Hematopoietic multipotent progenitor cell (in vitro differentiated cells): ENCODE data around the gene FLT4. TPM values are rescaled to one million over a fixed set of nuclear protein-coding genes. Genes with fewer than 3 reads are reported as not detected.

Experiments
- DNase-seq, 3 donors: peaks; one replicate each; pipeline ENCODE4 v3.0.0-alpha.2; 2011 to 2015; ENCODE audit warnings: low read depth in 2 of 3, low spot score in 2 of 3
- total RNA-seq: library from RNA; depleted of rRNA; stranded (reverse); fragments of >200 nt; gene quantifications from one replicate; pipeline ENCODE4 v1.2.3, GENCODE V29; 2012

Gene FLT4
- total RNA-seq, 1 donor: 0.27 TPM

GRCh38 chr5:180596115-180596667 is 53.2 kb downstream of the FLT4 start:
- DNase-seq: no peak

- no peak for DNase-seq
Measured at GRCh38 chr5:180595381-180596114, 53.9 kb downstream of the FLT4 start.

- DNase-seq: no peak
Measured at GRCh38 chr5:180595046-180595379, 54.4 kb downstream of the FLT4 start.

DNA sequence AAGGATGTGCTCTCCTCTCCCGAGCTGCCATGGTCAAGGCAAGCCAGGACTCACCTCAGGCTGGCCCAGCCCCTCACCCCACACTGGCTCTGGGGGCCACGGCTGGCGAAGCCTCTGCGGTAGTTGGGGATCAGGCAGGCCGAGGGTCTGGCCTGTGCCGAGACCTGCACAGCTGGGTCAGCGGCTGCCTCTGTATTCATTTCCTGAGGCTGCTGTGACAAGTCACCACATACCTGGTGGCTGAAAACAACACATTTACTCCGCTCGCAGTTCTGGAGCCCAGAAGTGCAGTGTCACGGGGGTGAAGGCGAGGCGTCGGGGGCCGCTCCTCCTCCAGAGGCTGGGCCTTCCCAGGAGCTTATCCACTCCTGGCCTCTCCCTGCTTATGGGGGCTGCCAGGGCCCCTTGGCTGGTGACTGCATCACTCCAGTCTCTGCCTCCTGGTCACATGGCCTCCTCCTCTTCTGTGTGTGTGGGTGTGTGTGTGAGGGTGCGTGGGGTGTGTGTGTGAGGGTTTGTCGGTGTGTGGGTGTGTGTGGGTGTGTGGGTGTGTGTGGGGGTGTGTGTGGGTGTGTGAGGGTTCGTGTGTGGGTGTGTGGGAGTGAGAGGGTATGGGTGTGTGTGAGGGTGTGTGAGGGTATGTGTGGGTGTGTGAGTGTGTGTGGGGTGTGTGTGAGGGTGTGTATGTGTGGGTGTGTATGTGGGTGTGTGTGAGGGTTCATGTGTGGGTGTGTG is 54.9 kb downstream of the FLT4 start:
- no peak for DNase-seq

GRCh38 chr5:180593446-180594206 is 55.8 kb downstream of the FLT4 start:
- DNase-seq: no peak

- DNase-seq: no peak
Measured at GRCh38 chr5:180592176-180592575, 57.2 kb downstream of the FLT4 start.

DNA sequence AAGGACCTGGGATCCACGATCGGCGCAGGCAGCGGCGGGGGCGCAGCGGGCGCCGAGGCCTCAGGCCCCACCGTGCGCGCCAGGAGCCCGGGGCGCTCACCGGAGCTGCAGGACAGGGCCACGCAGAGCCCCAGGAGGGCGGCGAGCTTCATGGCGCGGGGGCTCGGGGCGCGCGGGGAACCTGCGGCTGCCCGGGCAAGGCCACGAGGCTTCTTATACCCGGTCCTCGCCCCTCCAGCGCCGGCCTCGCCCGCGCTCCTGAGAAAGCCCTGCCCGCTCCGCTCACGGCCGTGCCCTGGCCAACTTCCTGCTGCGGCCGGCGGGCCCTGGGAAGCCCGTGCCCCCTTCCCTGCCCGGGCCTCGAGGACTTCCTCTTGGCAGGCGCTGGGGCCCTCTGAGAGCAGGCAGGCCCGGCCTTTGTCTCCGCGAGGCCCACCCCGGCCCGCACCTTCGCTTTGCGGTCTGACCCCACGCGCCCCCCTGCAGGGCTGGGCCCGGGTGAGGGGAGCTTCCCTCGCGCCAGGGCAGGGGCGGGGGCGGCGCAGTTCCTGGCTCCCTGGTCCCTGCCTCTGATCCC is 58.0 kb downstream of the FLT4 start, which contains the start of gene SCGB3A1:
Gene SCGB3A1 (minus strand): TSS at position 189 of the 577 bp plus-strand sequence. CDS start 37 bp downstream, at position 152.
- DNase-seq: peak in 2 of 3 donors; percentile 23 to 48

GRCh38 chr5:180590543-180591310 is 58.7 kb downstream of the FLT4 start:
- DNase-seq: no peak

- DNase-seq: peak in 1 of 3 donors; percentile 13
Measured at GRCh38 chr5:180589771-180590542, 59.4 kb downstream of the FLT4 start.

GRCh38 chr5:180586870-180587269 is 62.5 kb downstream of the FLT4 start:
- no peak for DNase-seq

GRCh38 chr5:180586204-180586603 is 63.2 kb downstream of the FLT4 start:
- DNase-seq: no peak

DNA sequence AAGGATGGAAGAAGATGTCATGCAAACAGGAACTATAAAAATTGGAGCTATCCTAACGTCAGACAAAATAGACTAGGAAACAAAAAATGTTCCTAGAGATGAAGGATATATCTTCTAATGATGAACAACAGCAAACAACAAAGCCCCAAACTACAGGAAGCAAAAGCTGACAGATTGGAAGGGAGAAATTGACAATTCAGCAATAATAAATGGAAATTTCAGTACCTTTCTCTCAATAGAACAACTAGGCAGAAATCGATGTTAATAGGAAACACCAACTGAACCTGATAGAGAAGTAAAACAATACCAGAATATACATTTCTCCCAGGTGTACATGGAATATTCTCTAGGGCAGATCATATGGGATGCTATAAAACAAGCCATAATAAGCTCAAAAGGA is 65.7 kb downstream of the FLT4 start:
- DNase-seq: no peak

- no peak for DNase-seq
Measured at GRCh38 chr5:180580681-180581080, 68.7 kb downstream of the FLT4 start.

- no peak for DNase-seq
Measured at GRCh38 chr5:180575571-180575970, 73.8 kb downstream of the FLT4 start.

GRCh38 chr5:180568914-180569313 is 80.5 kb downstream of the FLT4 start:
- DNase-seq: no peak

DNA sequence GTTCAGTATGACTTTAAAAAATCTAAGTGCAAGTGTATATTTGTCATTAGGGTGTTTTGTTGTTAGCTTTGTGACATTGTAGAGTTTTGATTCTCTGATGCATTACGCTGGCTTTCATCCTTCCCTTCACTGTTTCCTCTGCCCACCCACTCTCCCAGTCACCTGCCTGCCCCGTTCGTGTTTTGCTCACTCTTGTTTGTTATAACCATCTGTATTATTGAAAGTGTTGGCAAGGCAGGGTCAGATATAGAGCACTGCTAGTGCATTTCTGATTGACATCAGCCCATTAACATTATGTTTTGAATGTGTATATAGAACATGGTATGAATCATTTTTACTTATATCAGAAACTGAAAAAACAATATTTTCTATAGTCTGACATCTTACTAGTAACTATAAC is 85.4 kb downstream of the FLT4 start:
- DNase-seq: no peak

DNA sequence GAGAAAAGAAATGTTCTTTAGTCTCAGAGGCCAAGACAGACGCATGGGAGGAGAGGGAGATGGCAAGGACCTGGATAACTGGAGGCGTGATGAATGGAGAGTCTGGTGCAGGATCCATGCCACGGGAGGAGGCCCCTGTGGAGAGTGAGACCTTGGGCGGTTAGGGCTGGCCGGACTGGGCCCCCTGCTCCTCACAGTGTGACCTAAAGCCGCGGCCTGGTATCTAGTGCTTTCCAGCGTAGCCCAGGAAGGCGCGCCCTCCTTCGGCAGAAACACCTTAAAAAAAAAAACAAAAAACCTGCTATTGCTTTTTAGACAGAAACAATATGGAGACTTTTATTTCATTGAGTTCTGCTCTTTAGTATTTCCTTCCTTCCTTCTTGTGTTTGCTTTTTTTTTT is 91.2 kb downstream of the FLT4 start:
- DNase-seq: no peak

DNA sequence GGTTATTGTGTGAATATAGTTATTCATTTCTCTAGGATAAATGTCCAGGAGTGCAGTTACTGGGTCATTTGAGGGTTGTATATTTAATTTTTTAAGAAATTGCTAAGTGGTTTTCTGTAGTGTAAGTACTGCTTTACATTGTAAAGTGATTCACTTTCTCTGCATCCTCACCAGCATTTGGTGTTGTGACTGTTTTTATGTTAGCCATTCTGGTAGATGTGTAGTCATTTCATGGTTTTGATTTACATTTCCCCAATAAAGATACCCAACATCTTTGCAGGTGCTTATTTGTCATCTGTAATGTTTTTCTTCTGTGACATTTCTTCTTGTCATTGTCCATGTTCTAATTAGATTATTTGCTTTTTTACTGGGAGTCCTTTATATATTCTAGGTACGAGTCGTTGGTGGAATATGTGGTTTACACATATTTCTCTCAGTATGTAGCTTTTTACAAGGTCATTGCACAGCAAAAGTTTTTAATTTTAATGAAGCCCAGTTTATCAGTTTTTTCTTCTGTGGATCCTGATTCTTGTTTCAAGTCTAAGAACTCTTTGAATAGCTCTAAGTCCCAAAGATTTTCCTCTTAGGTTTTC is 92.1 kb downstream of the FLT4 start:
- no peak for DNase-seq
